HepG2 (cell line): ENCODE results near the gene TMUB1. TPM values are rescaled to one million over a fixed set of nuclear protein-coding genes. Genes with fewer than 3 reads are reported as not detected.

ENCODE experiments used
- BRD4 ChIP-seq: sonication (generic); formaldehyde crosslinking; IDR thresholded peaks from 2 replicates; pipeline ENCODE4 v1.4.0; 2020; ENCODE audit warnings: missing genetic modification reagents
- FOXP1 ChIP-seq, 2 experiments: fragments of 450-650 bp in 1 of 2; IDR thresholded peaks; 2 replicates each; pipeline ENCODE4 v1.6.1; 2017 to 2018; ENCODE audit warnings: antibody characterized with exemption in 1 of 2
- HNRNPK ChIP-seq: fragments of 200-400 bp; formaldehyde crosslinking; IDR thresholded peaks from 2 replicates; pipeline ENCODE4 v1.6.1; 2018; ENCODE audit warnings: low read length, low read depth, moderate library complexity, mild to moderate bottlenecking; ENCODE audit not compliant: poor library complexity, severe bottlenecking
- MAZ ChIP-seq, 2 experiments: sonication (generic) in 1 of 2; formaldehyde crosslinking in 1 of 2; IDR thresholded peaks; 2 replicates each; pipeline versions ENCODE4 v1.5.0 to v1.6.1; 2012 to 2020; ENCODE audit warnings: low read depth in 2 of 2, mild to moderate bottlenecking in 2 of 2, borderline replicate concordance in 1 of 2, improper control_type of control experiment in 1 of 2, low read length in 1 of 2, missing genetic modification reagents in 1 of 2, moderate library complexity in 1 of 2
- MBNL3 ChIP-seq: fragments of 250-450 bp; sonication (Bioruptor Pico); conservative IDR thresholded peaks from 2 replicates; pipeline ENCODE4 v1.8.0; 2022; ENCODE audit warnings: mild to moderate bottlenecking, inconsistent platforms
- MTA1 ChIP-seq: sonication (generic); formaldehyde crosslinking; IDR thresholded peaks from 2 replicates; pipeline ENCODE4 v1.4.0; 2020; ENCODE audit warnings: missing genetic modification reagents, mild to moderate bottlenecking, borderline replicate concordance
- NFYC ChIP-seq: IDR thresholded peaks from 2 replicates; pipeline ENCODE4 v1.6.1; 2016; ENCODE audit warnings: missing genetic modification reagents, missing compliant biosample characterization
- SRF ChIP-seq: IDR thresholded peaks from 2 replicates; pipeline ENCODE4 v1.6.1; 2011; ENCODE audit warnings: mild to moderate bottlenecking, low read depth, low read length, moderate library complexity
- ZFP36L1 ChIP-seq: sonication (generic); formaldehyde crosslinking; IDR thresholded peaks from 2 replicates; pipeline ENCODE4 v1.8.0; 2022; ENCODE audit warnings: mild to moderate bottlenecking, missing genetic modification reagents, moderate library complexity
- ZNF546 ChIP-seq: sonication (generic); formaldehyde crosslinking; conservative IDR thresholded peaks from 2 replicates; pipeline ENCODE4 v1.8.1; 2023; ENCODE audit warnings: mild to moderate bottlenecking, missing genetic modification reagents
- ZNF644 ChIP-seq: IDR thresholded peaks from 2 replicates; pipeline ENCODE4 v1.6.1; 2016; ENCODE audit warnings: low read depth
- ZNF781 ChIP-seq: sonication (generic); formaldehyde crosslinking; IDR thresholded peaks from 2 replicates; pipeline ENCODE4 v1.5.1; 2020; ENCODE audit warnings: borderline replicate concordance, mild to moderate bottlenecking, missing genetic modification reagents; ENCODE audit errors: not compliant biosample characterization
- ZSCAN21 ChIP-seq: sonication (generic); formaldehyde crosslinking; IDR thresholded peaks from 2 replicates; pipeline ENCODE4 v1.8.0; 2022; ENCODE audit warnings: mild to moderate bottlenecking, missing genetic modification reagents, moderate library complexity, borderline replicate concordance
- polyA plus RNA-seq, 8 experiments: library from polyadenylated mRNA; depleted of rRNA in 3 of 8; stranded (reverse) in 7 of 8; unstranded in 1 of 8; fragments of >200 nt; fragmentation: Illumina TruSeq in 4 of 8; extraction: Trizol in 4 of 8; gene quantifications; 2 replicates each; pipeline versions ENCODE4 v1.2.1 to v1.2.3, GENCODE V29; 2011 to 2016; ENCODE audit warnings: low read depth in 4 of 8, missing spikeins in 1 of 8, mixed read lengths in 1 of 8; ENCODE audit not compliant: insufficient read depth in 1 of 8
- total RNA-seq, 5 experiments: library from RNA; depleted of rRNA; stranded (reverse); fragments of >200 nt; fragmentation: Illumina TruSeq; extraction: Trizol; gene quantifications; 2 replicates each; pipeline ENCODE4 v1.2.3, GENCODE V29; 2016; ENCODE audit warnings: low read depth in 1 of 5
- TF ChIP-seq, protein P1 (sequence below): sonication (generic); formaldehyde crosslinking; IDR thresholded peaks from 2 replicates; pipeline ENCODE4 v1.5.0; 2020; ENCODE audit warnings: mild to moderate bottlenecking, missing genetic modification reagents, borderline replicate concordance
- TF ChIP-seq, protein P2 (sequence below): sonication (generic); formaldehyde crosslinking; conservative IDR thresholded peaks from 2 replicates; pipeline ENCODE4 v1.8.0; 2022; ENCODE audit warnings: mild to moderate bottlenecking, moderate library complexity, missing genetic modification reagents
- TF ChIP-seq, protein P3 (sequence below): fragments of 450-650 bp; IDR thresholded peaks from 2 replicates; pipeline ENCODE4 v1.6.1; 2017; ENCODE audit warnings: mild to moderate bottlenecking
- TF ChIP-seq, protein P4 (sequence below): sonication (generic); formaldehyde crosslinking; IDR thresholded peaks from 2 replicates; pipeline ENCODE4 v1.8.0; 2022; ENCODE audit warnings: mild to moderate bottlenecking, missing genetic modification reagents, moderate library complexity

TMUB1 gene
- total and polyA plus RNA-seq, 2 of the 13 experiments (the other 11 are each of a cell fraction or from before 2014, with no cell fraction given) = 44.8 to 51.6 TPM

DNA sequence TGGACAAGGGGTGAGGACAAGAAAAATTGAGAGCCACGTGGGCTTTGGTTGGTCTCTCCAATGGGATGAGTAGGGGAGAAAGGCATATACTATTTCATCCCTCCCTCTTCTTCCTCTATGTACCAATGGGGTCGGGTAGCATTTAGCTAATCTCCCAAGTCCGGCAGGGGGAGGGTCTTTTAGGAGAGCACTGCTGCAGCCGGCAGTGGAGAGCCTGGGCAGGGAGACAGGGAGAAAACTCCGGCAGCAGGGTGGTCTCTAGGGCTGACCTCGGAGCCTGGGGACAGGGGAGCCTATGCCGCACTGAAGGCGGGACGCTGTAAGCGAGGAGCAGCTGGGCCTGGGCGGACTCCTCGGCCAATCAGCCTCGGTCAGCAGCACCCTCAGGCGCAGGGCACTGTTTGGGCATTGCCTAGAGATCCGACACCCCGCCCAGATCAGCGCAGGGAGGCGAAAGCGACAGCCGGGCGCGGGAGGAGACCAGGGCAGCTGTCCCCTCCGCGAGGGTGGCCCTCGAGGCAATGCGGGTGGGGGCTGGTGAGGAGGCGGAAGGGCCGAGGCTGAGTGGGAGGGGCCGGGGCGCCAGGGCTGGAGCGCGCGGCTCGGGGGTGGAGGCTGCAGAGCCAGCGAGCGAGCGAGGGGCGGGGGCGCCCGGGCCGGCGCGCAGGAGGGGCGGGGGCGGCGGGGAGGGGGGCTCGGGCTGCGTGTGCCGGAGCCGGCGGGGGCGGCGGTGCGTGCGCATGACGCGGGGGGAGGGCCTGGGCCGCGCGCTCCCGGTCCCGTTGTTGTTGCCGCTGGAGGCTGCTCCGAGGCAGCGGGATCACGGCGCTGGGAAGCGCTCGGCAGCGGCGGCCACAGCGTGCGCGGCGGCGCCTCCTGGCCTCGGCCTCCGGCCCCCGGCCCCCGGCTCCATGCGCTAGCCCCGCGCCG lies 2.7 kb upstream of the TMUB1 start, which contains the start of gene AGAP3 (continued):
- TF ChIP-seq, protein P1, sequence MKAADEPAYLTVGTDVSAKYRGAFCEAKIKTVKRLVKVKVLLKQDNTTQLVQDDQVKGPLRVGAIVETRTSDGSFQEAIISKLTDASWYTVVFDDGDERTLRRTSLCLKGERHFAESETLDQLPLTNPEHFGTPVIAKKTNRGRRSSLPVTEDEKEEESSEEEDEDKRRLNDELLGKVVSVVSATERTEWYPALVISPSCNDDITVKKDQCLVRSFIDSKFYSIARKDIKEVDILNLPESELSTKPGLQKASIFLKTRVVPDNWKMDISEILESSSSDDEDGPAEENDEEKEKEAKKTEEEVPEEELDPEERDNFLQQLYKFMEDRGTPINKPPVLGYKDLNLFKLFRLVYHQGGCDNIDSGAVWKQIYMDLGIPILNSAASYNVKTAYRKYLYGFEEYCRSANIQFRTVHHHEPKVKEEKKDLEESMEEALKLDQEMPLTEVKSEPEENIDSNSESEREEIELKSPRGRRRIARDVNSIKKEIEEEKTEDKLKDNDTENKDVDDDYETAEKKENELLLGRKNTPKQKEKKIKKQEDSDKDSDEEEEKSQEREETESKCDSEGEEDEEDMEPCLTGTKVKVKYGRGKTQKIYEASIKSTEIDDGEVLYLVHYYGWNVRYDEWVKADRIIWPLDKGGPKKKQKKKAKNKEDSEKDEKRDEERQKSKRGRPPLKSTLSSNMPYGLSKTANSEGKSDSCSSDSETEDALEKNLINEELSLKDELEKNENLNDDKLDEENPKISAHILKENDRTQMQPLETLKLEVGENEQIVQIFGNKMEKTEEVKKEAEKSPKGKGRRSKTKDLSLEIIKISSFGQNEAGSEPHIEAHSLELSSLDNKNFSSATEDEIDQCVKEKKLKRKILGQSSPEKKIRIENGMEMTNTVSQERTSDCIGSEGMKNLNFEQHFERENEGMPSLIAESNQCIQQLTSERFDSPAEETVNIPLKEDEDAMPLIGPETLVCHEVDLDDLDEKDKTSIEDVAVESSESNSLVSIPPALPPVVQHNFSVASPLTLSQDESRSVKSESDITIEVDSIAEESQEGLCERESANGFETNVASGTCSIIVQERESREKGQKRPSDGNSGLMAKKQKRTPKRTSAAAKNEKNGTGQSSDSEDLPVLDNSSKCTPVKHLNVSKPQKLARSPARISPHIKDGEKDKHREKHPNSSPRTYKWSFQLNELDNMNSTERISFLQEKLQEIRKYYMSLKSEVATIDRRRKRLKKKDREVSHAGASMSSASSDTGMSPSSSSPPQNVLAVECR (CRISPR knock-in tag) = peak; percentile 86
- TF ChIP-seq, protein P2, sequence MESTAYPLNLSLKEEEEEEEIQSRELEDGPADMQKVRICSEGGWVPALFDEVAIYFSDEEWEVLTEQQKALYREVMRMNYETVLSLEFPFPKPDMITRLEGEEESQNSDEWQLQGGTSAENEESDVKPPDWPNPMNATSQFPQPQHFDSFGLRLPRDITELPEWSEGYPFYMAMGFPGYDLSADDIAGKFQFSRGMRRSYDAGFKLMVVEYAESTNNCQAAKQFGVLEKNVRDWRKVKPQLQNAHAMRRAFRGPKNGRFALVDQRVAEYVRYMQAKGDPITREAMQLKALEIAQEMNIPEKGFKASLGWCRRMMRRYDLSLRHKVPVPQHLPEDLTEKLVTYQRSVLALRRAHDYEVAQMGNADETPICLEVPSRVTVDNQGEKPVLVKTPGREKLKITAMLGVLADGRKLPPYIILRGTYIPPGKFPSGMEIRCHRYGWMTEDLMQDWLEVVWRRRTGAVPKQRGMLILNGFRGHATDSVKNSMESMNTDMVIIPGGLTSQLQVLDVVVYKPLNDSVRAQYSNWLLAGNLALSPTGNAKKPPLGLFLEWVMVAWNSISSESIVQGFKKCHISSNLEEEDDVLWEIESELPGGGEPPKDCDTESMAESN = 0 out of 2 replicates have a peak, but pooled peaks have one; percentile 26
- TF ChIP-seq, protein P3, sequence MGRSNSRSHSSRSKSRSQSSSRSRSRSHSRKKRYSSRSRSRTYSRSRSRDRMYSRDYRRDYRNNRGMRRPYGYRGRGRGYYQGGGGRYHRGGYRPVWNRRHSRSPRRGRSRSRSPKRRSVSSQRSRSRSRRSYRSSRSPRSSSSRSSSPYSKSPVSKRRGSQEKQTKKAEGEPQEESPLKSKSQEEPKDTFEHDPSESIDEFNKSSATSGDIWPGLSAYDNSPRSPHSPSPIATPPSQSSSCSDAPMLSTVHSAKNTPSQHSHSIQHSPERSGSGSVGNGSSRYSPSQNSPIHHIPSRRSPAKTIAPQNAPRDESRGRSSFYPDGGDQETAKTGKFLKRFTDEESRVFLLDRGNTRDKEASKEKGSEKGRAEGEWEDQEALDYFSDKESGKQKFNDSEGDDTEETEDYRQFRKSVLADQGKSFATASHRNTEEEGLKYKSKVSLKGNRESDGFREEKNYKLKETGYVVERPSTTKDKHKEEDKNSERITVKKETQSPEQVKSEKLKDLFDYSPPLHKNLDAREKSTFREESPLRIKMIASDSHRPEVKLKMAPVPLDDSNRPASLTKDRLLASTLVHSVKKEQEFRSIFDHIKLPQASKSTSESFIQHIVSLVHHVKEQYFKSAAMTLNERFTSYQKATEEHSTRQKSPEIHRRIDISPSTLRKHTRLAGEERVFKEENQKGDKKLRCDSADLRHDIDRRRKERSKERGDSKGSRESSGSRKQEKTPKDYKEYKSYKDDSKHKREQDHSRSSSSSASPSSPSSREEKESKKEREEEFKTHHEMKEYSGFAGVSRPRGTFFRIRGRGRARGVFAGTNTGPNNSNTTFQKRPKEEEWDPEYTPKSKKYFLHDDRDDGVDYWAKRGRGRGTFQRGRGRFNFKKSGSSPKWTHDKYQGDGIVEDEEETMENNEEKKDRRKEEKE = no peak
- TF ChIP-seq ZNF644 (CRISPR knock-in tag) = no peak
- TF ChIP-seq ZSCAN21 = peak; percentile 83
- peak; percentile 46 for TF ChIP-seq HNRNPK
- no peak for TF ChIP-seq MBNL3 (CRISPR knock-in tag)
- peak; percentile 57 for TF ChIP-seq ZNF781
- TF ChIP-seq SRF = no peak
- TF ChIP-seq, protein P4, sequence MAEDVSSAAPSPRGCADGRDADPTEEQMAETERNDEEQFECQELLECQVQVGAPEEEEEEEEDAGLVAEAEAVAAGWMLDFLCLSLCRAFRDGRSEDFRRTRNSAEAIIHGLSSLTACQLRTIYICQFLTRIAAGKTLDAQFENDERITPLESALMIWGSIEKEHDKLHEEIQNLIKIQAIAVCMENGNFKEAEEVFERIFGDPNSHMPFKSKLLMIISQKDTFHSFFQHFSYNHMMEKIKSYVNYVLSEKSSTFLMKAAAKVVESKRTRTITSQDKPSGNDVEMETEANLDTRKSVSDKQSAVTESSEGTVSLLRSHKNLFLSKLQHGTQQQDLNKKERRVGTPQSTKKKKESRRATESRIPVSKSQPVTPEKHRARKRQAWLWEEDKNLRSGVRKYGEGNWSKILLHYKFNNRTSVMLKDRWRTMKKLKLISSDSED (CRISPR knock-in tag) = no peak
- TF ChIP-seq MAZ (IDR thresholded peaks at IDR 0.05; ENCODE audit: borderline replicate concordance, low read depth, low read length) = peak; percentile 90
- TF ChIP-seq MAZ (CRISPR knock-in tag; IDR thresholded peaks at IDR 0.05; ENCODE audit: low read depth) = peak; percentile 96
- TF ChIP-seq FOXP1 (IDR thresholded peaks at IDR 0.05) = no peak
- TF ChIP-seq FOXP1 (CRISPR knock-in tag; IDR thresholded peaks at IDR 0.05) = no peak
- no peak for TF ChIP-seq ZFP36L1 (CRISPR knock-in tag)
- no peak for TF ChIP-seq NFYC
- TF ChIP-seq ZNF546 (CRISPR knock-in tag) = 0 out of 2 replicates have a peak, but pooled peaks have one; percentile 32
- TF ChIP-seq MTA1 (CRISPR knock-in tag) = no peak
- no peak; the same call in 1 of the 2 replicates for TF ChIP-seq BRD4
